ENCODE results near the gene DHX9. TPM values are rescaled to one million over a fixed set of nuclear protein-coding genes. Genes with fewer than 3 reads are reported as not detected.

The DHX9 gene
- total RNA-seq, 1 donor from 2014 or later: 426 TPM

DNA sequence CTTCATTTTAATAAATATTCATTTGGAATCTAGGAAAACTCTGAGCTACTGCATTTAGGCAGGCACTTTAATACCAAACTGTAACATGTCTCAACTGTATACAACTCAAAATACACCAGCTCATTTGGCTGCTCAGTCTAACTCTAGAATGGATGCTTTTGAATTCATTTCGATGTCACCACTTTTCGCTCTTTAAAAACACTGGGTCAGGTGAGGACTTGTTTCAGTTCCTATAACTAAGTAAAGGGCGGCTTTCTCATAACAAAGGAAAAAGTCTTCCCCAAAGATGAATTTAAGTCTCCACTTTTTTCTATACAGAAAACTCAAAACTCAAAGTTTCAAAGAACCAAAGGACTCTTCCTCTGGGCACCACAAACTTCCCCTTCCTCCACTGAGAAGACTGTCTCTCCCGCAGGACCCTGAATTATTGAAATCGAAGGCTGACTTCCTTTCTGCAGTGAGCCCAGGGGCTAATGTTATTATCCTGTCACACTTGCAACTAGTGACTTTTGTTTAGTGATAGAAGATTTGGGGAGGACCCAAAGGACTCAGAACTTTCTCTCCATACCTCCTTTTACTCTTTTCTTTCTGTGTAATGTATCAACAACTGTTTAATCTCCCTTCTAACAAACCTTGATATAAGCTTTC is 9.7 kb upstream of the DHX9 start:
- Mint-ChIP-seq H3K36me3 (ENCODE audit: low read depth) (peaks cover 2% of the 10 kb centered on the region), H3K27me3 (ENCODE audit: low read depth) (no peaks in the 10 kb centered on the region), H3K4me3 (no peak overlapping the region), H3K27ac (ENCODE audit: unreplicated experiment) (no peak overlapping the region), H3K9me3 (no peaks in the 10 kb centered on the region), H3K4me1 (peaks cover 17% of the 10 kb centered on the region)
- TF ChIP-seq, protein P1, sequence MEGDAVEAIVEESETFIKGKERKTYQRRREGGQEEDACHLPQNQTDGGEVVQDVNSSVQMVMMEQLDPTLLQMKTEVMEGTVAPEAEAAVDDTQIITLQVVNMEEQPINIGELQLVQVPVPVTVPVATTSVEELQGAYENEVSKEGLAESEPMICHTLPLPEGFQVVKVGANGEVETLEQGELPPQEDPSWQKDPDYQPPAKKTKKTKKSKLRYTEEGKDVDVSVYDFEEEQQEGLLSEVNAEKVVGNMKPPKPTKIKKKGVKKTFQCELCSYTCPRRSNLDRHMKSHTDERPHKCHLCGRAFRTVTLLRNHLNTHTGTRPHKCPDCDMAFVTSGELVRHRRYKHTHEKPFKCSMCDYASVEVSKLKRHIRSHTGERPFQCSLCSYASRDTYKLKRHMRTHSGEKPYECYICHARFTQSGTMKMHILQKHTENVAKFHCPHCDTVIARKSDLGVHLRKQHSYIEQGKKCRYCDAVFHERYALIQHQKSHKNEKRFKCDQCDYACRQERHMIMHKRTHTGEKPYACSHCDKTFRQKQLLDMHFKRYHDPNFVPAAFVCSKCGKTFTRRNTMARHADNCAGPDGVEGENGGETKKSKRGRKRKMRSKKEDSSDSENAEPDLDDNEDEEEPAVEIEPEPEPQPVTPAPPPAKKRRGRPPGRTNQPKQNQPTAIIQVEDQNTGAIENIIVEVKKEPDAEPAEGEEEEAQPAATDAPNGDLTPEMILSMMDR (conservative IDR thresholded peaks at IDR 0.05): no peak
- no peak for DNase-seq (ENCODE audit: low read depth, low spot score)

DNA sequence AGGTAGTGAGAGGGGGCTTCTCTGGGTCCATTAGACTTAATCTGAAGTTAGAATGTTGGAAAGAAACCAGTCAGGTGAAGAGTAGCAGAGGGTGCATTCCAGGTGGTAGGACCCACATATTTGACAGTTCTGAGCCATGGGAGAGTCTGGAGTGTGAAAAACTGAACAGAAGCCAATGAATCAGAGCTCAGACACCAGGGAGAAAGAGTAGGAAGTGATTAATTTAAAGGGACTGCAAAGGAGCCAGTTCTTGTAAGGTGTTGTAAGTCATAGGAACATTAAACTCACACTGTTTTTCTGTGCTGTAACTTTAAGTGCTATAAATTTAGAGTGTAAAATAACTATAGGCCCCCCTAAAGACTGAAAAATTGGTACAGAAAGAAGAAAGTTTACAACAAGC is 5.9 kb upstream of the DHX9 start:
- no peak overlapping the region for H3K27ac Mint-ChIP-seq (ENCODE audit: unreplicated experiment)
- peaks cover 29% of the 10 kb centered on the region for H3K4me1 Mint-ChIP-seq
- H3K27me3 Mint-ChIP-seq (ENCODE audit: low read depth): no peaks in the 10 kb centered on the region
- H3K9me3 Mint-ChIP-seq: no peaks in the 10 kb centered on the region
- TF ChIP-seq, protein P1 (conservative IDR thresholded peaks at IDR 0.05): no peak
- no peaks in the 10 kb centered on the region for H3K36me3 Mint-ChIP-seq (ENCODE audit: low read depth)
- H3K4me3 Mint-ChIP-seq: peak overlapping the region; percentile 5
- DNase-seq (ENCODE audit: low read depth, low spot score): no peak

DNA sequence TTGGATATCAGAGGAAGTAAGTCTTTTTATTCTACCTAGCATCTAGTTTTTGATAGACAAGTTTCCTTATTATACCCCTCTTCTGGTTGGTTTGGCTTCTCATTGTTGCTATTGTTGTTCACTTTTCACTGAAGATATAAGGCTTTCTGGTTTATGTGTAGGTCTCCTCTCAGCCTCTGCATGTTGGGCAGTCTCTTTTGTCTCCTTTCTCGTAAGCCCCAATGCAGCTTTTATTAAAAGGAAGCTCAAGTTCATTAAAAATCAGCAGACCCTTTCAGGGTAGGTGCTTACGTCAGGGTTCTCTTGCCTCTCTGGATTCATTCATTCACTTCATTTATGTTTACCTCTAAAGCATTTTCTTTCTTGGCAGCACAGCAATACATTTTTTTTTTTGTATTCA is 4.8 kb upstream of the DHX9 start:
- no peak for DNase-seq (ENCODE audit: low read depth, low spot score)
- peaks cover 34% of the 10 kb centered on the region for H3K4me1 Mint-ChIP-seq
- no peaks in the 10 kb centered on the region for H3K27me3 Mint-ChIP-seq (ENCODE audit: low read depth)
- peak overlapping the region; percentile 44 for H3K4me3 Mint-ChIP-seq
- no peak overlapping the region for H3K27ac Mint-ChIP-seq (ENCODE audit: unreplicated experiment)
- TF ChIP-seq, protein P1 (conservative IDR thresholded peaks at IDR 0.05): no peak
- H3K36me3 Mint-ChIP-seq (ENCODE audit: low read depth): peaks cover 2% of the 10 kb centered on the region
- H3K9me3 Mint-ChIP-seq: no peaks in the 10 kb centered on the region

DNA sequence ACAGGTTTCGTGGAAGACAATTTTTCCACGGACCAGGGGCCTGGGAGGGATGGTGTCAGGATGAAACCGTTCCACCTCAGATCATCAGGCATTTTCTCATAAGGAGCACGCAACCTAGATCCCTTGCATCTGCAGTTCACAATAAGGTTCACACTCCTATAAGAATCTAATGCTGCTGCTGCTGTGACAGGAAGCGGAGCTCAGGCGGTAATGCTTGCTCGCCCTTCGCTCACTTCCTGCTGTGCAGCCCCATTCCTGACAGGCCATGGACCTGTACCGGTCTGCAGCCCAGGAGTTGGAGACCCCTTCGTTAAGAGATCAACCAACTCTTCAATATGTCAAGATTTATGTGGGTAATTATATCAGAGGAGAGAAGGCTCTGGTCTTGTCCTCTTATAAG is 3.3 kb upstream of the DHX9 start:
- peak overlapping the region; percentile 23 for H3K4me3 Mint-ChIP-seq
- H3K27me3 Mint-ChIP-seq (ENCODE audit: low read depth): peaks cover 5% of the 10 kb centered on the region
- TF ChIP-seq, protein P1 (conservative IDR thresholded peaks at IDR 0.05): no peak
- peaks cover 38% of the 10 kb centered on the region for H3K4me1 Mint-ChIP-seq
- H3K27ac Mint-ChIP-seq (ENCODE audit: unreplicated experiment): no peak overlapping the region
- peaks cover 12% of the 10 kb centered on the region for H3K36me3 Mint-ChIP-seq (ENCODE audit: low read depth)
- H3K9me3 Mint-ChIP-seq: no peaks in the 10 kb centered on the region
- no peak for DNase-seq (ENCODE audit: low read depth, low spot score)

DNA sequence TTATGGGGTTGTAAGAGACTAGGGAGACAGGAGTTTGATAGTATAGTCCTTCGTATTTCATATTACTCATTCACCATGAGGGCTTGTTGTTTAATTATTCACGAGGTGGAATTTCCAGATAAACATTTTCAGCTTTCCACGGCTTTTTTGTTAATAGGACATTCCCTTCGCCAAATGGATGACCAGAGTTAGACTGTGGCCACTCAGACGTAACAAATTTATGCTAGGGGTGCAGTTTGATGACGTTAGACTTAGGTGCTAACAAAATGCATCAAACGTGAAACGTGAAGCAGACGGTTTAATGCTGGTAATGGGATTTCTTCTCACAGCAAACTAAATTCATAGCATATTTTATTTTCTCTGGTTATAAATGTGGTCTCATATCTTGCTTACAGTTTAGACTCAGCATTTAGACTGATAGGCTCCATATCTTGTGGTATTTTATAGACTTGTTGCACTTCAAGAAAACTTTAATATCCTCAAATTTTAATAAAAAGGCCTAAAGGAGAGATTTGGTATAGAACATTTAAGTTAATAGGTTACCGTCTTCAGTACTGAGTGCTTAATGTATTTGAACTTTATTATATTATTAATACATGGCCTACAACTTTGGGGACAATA is 2.3 kb downstream of the DHX9 start:
- Mint-ChIP-seq H3K27me3 (ENCODE audit: low read depth) (peaks cover 5% of the 10 kb centered on the region), H3K4me3 (peak overlapping the region; percentile 97), H3K27ac (ENCODE audit: unreplicated experiment) (peak overlapping the region; percentile 20), H3K36me3 (ENCODE audit: low read depth) (peaks cover 27% of the 10 kb centered on the region), H3K4me1 (peaks cover 55% of the 10 kb centered on the region), H3K9me3 (no peaks in the 10 kb centered on the region)
- no peak for DNase-seq (ENCODE audit: low read depth, low spot score)
- TF ChIP-seq, protein P1 (conservative IDR thresholded peaks at IDR 0.05): no peak
